ENCODE data around the gene SMURF1. TPM values are rescaled to one million over a fixed set of nuclear protein-coding genes. Genes with fewer than 3 reads are reported as not detected.
"Not testable (repeated sequence)": the region's sequence is repeated elsewhere in the genome, so short reads cannot be mapped to it uniquely, and the experiment has no call there.

Gene SMURF1
- total RNA-seq, 4 donors from 2014 or later = 26.9 to 74.9 (median 30.2) TPM

DNA sequence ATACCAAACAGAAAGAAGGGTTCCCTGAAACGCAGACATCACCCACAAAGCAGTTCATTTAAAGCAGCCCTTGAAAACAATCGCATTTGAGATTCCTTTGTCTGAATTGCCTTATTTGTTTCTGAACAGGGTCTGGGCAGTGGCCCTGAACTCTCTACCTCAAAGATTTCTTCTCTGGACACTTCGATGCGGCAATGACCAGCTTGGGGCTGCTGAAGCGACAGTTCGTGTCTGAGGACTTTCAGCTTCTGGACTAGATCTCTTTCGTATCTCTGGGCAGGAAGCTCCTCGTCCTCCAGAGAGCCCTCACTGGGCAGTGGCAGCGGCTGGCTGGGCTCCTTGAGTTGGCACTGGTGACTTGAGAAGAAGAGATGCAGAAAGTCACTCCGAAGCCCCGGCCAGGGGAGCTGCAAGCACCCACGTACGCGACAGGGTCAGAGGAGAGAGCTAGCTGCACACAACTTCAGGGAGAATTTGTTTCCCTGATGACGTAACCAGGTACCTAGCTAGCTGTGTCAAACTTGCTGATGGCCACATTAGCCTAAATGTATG is 96.3 kb downstream of the SMURF1 start:
- Histone ChIP-seq H3K4me3 (no peak overlapping the region), H3K27ac (no peak overlapping the region), H3K36me3 (peaks cover 97% of the 10 kb centered on the region), H3K27me3 (no peaks in the 10 kb centered on the region), H3K9me3 (no peaks in the 10 kb centered on the region), H3K4me1 (no peaks in the 10 kb centered on the region)
- 94% methylated on average over 15 of the region's 15 CpGs for WGBS
- no peak for DNase-seq (ENCODE audit: low spot score in 2 of 2)
- TF ChIP-seq EP300 (IDR thresholded peaks at IDR 0.05) (no peak), POLR2A (IDR thresholded peaks at IDR 0.05) (no peak), POLR2AphosphoS5 (IDR thresholded peaks at IDR 0.05) (no peak)
- TF ChIP-seq, protein P1, sequence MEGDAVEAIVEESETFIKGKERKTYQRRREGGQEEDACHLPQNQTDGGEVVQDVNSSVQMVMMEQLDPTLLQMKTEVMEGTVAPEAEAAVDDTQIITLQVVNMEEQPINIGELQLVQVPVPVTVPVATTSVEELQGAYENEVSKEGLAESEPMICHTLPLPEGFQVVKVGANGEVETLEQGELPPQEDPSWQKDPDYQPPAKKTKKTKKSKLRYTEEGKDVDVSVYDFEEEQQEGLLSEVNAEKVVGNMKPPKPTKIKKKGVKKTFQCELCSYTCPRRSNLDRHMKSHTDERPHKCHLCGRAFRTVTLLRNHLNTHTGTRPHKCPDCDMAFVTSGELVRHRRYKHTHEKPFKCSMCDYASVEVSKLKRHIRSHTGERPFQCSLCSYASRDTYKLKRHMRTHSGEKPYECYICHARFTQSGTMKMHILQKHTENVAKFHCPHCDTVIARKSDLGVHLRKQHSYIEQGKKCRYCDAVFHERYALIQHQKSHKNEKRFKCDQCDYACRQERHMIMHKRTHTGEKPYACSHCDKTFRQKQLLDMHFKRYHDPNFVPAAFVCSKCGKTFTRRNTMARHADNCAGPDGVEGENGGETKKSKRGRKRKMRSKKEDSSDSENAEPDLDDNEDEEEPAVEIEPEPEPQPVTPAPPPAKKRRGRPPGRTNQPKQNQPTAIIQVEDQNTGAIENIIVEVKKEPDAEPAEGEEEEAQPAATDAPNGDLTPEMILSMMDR (IDR thresholded peaks at IDR 0.05) = no peak

DNA sequence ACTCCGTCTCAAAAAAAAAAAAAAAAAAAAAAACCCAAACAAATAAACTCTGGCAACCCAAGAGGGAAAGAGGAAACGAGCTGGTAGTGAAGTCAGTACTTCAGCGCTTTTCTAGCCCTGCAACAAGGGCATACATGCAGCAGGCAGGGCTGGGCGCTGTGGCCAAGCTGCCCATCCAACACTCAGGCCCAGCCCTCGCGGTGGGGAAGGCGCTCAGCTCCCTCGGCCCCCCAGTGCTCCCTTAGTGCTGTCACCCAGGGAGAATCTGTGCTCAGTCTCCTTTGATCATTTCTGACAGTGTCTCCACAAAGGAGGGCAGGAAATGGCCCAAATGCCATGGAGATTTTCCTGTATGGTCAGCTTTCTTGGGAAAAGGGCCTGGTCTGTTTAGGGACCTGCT is 97.2 kb downstream of the SMURF1 start:
- Histone ChIP-seq H3K27me3 (no peaks in the 10 kb centered on the region), H3K27ac (no peak overlapping the region), H3K9me3 (no peaks in the 10 kb centered on the region), H3K4me3 (no peak overlapping the region), H3K4me1 (peaks cover under 1% of the 10 kb centered on the region), H3K36me3 (peaks cover 97% of the 10 kb centered on the region)
- TF ChIP-seq POLR2AphosphoS5 (IDR thresholded peaks at IDR 0.05) (no peak), POLR2A (IDR thresholded peaks at IDR 0.05) (no peak), EP300 (IDR thresholded peaks at IDR 0.05) (no peak)
- TF ChIP-seq, protein P1 (IDR thresholded peaks at IDR 0.05) = no peak
- 76% methylated on average over 5 of the region's 8 CpGs for WGBS
- DNase-seq (ENCODE audit: low spot score in 2 of 2) = no peak

DNA sequence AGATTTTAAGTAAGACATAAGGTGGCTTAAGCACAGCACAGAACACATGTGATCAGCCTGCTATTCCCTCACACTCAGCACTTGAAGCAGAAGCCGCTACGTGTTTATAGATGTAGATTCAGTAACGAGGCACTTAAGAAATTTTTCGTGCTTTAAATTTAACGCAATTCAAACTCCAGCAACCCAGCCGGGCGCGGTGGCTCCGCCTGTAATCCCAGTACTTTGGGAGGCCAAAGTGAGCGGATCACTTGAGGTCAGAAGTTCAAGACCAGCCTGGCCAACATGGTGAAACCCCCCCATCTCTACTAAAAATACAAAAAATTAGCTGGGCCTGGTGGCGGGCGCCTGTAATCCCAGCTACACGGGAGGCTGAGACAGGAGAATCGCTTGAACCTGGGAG is 97.6 kb downstream of the SMURF1 start:
- H3K27ac ChIP-seq; H3K27me3 ChIP-seq; H3K9me3 ChIP-seq; H3K4me3 ChIP-seq; DNase-seq (ENCODE audit: low spot score in 2 of 2); H3K4me1 ChIP-seq: not testable (repeated sequence)
- WGBS = 89% methylated on average over 14 of the region's 14 CpGs
- H3K36me3 ChIP-seq = peaks cover 97% of the 10 kb centered on the region

DNA sequence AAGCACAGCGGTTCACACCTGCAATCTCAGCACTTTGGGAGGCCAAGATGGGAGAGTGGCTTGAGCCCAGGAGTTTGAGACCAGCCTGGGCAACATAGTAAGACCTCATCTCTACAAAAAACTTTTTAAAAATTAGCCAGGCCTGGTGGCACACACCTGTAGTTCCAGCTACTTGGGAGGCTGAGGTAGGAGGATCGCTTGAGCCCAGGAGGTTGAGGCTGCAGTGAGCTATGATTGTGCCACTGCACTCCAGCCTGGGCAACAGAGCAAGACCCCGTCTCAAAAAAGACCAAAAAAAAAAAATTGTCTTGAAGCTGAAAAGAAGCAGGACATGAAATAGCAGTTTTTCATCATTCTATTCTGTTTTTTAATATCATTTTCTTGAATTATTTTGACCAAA is 99.0 kb downstream of the SMURF1 start:
- WGBS = 86% methylated on average over 3 of the region's 3 CpGs
- not testable (repeated sequence) for H3K9me3 ChIP-seq; DNase-seq (ENCODE audit: low spot score in 2 of 2); H3K4me1 ChIP-seq; H3K4me3 ChIP-seq; H3K27me3 ChIP-seq; H3K27ac ChIP-seq
- peaks cover 93% of the 10 kb centered on the region for H3K36me3 ChIP-seq

DNA sequence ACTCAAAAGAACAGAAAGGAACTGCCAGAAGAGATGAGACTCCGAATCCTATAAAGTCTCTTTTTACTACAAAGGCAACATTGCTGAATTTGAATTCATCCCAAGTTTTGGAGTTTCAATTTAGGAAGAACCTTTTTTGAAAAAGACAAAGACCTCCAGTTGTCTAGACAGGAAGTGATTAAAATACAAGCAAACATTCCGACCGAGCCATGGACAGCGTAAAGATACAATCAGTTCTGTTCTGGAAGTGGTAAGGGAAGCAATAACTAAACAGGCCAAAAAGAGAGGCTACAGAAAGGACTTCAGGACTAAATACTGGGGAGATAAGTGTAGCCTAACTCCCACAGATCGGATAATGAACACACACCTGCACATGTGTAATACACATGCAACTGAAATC is 101.0 kb downstream of the SMURF1 start:
- Histone ChIP-seq H3K36me3 (peaks cover 89% of the 10 kb centered on the region), H3K27ac (no peak overlapping the region)

DNA sequence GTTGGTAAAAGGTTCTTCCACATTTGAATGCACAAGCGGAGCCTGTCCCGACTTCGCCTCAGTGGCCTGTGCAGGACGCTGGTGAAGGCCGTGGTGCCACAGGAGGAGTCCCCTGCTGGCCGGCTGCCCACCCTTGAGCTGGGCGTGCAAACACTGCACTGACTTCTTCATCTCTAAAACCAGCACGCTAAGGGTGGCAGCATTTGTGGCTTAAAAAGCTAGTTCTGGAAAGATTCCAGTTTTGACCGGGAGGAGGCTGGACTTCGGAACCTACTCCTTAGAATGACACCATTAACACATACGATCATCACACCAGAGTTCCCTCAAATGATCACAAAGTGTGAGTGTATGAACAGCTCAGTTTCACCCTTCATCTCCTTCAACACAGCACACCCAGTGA is 102.4 kb downstream of the SMURF1 start:
- TF ChIP-seq EP300 (IDR thresholded peaks at IDR 0.05) = no peak
- TF ChIP-seq, protein P1 (IDR thresholded peaks at IDR 0.05) = no peak
- no peak for TF ChIP-seq POLR2A (IDR thresholded peaks at IDR 0.05)
- no peaks in the 10 kb centered on the region for H3K9me3 ChIP-seq
- DNase-seq (ENCODE audit: low spot score in 2 of 2) = peak in 1 of 2 donors; percentile 76
- no peaks in the 10 kb centered on the region for H3K27me3 ChIP-seq
- 79% methylated on average over 11 of the region's 11 CpGs for WGBS
- H3K4me3 ChIP-seq = no peak overlapping the region
- H3K4me1 ChIP-seq = peaks cover 13% of the 10 kb centered on the region
- no peak overlapping the region for H3K27ac ChIP-seq
- peaks cover 89% of the 10 kb centered on the region for H3K36me3 ChIP-seq

More for the DNA sequence above, 101.0 kb downstream of the SMURF1 start:
- H3K9me3 ChIP-seq = no peaks in the 10 kb centered on the region
- DNase-seq (ENCODE audit: low spot score in 2 of 2) = no peak
- no peak for TF ChIP-seq POLR2AphosphoS5 (IDR thresholded peaks at IDR 0.05)
- TF ChIP-seq, protein P1 (IDR thresholded peaks at IDR 0.05) = no peak
- H3K4me1 ChIP-seq = peaks cover 7% of the 10 kb centered on the region
- H3K4me3 ChIP-seq = no peak overlapping the region
- H3K27me3 ChIP-seq = no peaks in the 10 kb centered on the region
- WGBS = 73% methylated on average over 5 of the region's 5 CpGs

Data from suprapubic skin (tissue), 4 donors.